DMS153 treated with DMSO at 0.1 percent for 48 hours (cell line): ENCODE measurements around the gene TMEM51.
"Not testable (repeated sequence)": the region's sequence is repeated elsewhere in the genome, so short reads cannot be mapped to it uniquely, and the experiment has no call there.

Experiments used
- DNase-seq: peaks from one replicate; lab custom pipeline; 2025; ENCODE audit not compliant: unreplicated experiment; lab: John Stamatoyannopoulos, UW

Gene TMEM51

GRCh38 chr1:15175324-15176094 lies 22.0 kb downstream of the TMEM51 start:
- DNase-seq: not testable (repeated sequence)

- no peak for DNase-seq
Measured at GRCh38 chr1:15176120-15176519, 22.6 kb downstream of the TMEM51 start.

- no peak for DNase-seq
Measured at GRCh38 chr1:15176898-15177665, 23.5 kb downstream of the TMEM51 start.

- no peak for DNase-seq
Measured at GRCh38 chr1:15177710-15178166, 24.2 kb downstream of the TMEM51 start.

GRCh38 chr1:15178571-15179484 lies 25.3 kb downstream of the TMEM51 start:
- DNase-seq: peak; percentile 89

GRCh38 chr1:15179485-15179883 lies 25.9 kb downstream of the TMEM51 start:
- no peak for DNase-seq

GRCh38 chr1:15180189-15180588 lies 26.6 kb downstream of the TMEM51 start:
- no peak for DNase-seq

- peak; percentile 72 for DNase-seq
Measured at GRCh38 chr1:15180945-15181523, 27.5 kb downstream of the TMEM51 start.

GRCh38 chr1:15181564-15181963 lies 28.0 kb downstream of the TMEM51 start:
- DNase-seq: no peak

GRCh38 chr1:15184436-15185241 lies 31.1 kb downstream of the TMEM51 start:
- DNase-seq: no peak

- DNase-seq: no peak
Measured at GRCh38 chr1:15185617-15186016, 32.1 kb downstream of the TMEM51 start.

- DNase-seq: no peak
Measured at GRCh38 chr1:15186073-15186845, 32.7 kb downstream of the TMEM51 start.

GRCh38 chr1:15186846-15187151 lies 33.3 kb downstream of the TMEM51 start:
- no peak for DNase-seq

- DNase-seq: peak; percentile 34
Measured at GRCh38 chr1:15187175-15188129, 33.9 kb downstream of the TMEM51 start.

- DNase-seq: no peak
Measured at GRCh38 chr1:15188130-15188524, 34.6 kb downstream of the TMEM51 start.

- DNase-seq: no peak
Measured at GRCh38 chr1:15188678-15189077, 35.1 kb downstream of the TMEM51 start.

- DNase-seq: no peak
Measured at GRCh38 chr1:15189692-15190370, 36.3 kb downstream of the TMEM51 start.

GRCh38 chr1:15191267-15191666 lies 37.7 kb downstream of the TMEM51 start:
- no peak for DNase-seq
